Cardiac muscle cell (in vitro differentiated cells and primary cell): ENCODE data around the gene SLC1A1. TPM values are rescaled to one million over a fixed set of nuclear protein-coding genes. Genes with fewer than 3 reads are reported as not detected.

Experiments
- DNase-seq, 2 donors: peaks; one replicate each; pipeline versions ENCODE4 v3.0.0 to v3.0.0-alpha.2; 2010 to 2017; ENCODE audit warnings: low read depth in 1 of 2, low spot score in 1 of 2
- H3K27ac ChIP-seq: fragments of 200-600 bp; sonication (generic); 2 replicates; pipeline ENCODE4 v1.5.1; 2016
- H3K27me3 ChIP-seq: fragments of 200-600 bp; sonication (generic); 2 replicates; pipeline ENCODE4 v1.6.0; 2016; ENCODE audit warnings: control low read depth
- H3K36me3 ChIP-seq: fragments of 200-600 bp; sonication (generic); 2 replicates; pipeline ENCODE4 v1.5.1; 2016; ENCODE audit warnings: control low read depth
- H3K4me1 ChIP-seq: fragments of 200-600 bp; sonication (generic); 2 replicates; pipeline ENCODE4 v1.8.1; 2017; ENCODE audit warnings: low read depth, mild to moderate bottlenecking, mixed run types
- H3K4me3 ChIP-seq: fragments of 200-600 bp; sonication (generic); 2 replicates; pipeline ENCODE4 v1.5.1; 2016; ENCODE audit warnings: mild to moderate bottlenecking
- H3K9me3 ChIP-seq: fragments of 200-600 bp; sonication (generic); 2 replicates; pipeline ENCODE4 v1.5.1; 2017; ENCODE audit warnings: low read depth, mild to moderate bottlenecking, control low read depth
- CTCF ChIP-seq: IDR thresholded peaks from 2 replicates; pipeline ENCODE4 v1.5.1; 2012; ENCODE audit warnings: low read depth, mild to moderate bottlenecking, low read length
- polyA plus RNA-seq: library from polyadenylated mRNA; unstranded; fragments of >200 nt; fragmentation: Nextera tagmentation; extraction: Ambion mirVana; gene quantifications from 2 replicates; pipeline ENCODE4 v1.2.1, GENCODE V29; 2016
- total RNA-seq: library from RNA; depleted of rRNA; stranded (reverse); fragments of >200 nt; gene quantifications from 2 replicates; pipeline ENCODE4 v1.2.3, GENCODE V29; 2016

SLC1A1 gene
- total and polyA plus RNA-seq, 2 experiments from 2014 or later, result 0.57 to 2.4 TPM

GRCh38 chr9:4490705-4491625 lies 697 bp downstream of the SLC1A1 start:
- no peaks in the 10 kb centered on the region for H3K36me3 ChIP-seq
- peaks cover 29% of the 10 kb centered on the region for H3K27me3 ChIP-seq
- DNase-seq, result no peak
- H3K4me3 ChIP-seq, result peak overlapping the region; percentile 42
- H3K4me1 ChIP-seq, result peaks cover 6% of the 10 kb centered on the region
- no peak for TF ChIP-seq CTCF
- no peaks in the 10 kb centered on the region for H3K9me3 ChIP-seq
- H3K27ac ChIP-seq, result no peak overlapping the region

GRCh38 chr9:4491626-4491975 lies 1.3 kb downstream of the SLC1A1 start:
- Histone ChIP-seq H3K36me3 (no peaks in the 10 kb centered on the region), H3K27ac (no peak overlapping the region), H3K27me3 (peaks cover 29% of the 10 kb centered on the region), H3K4me1 (peaks cover 6% of the 10 kb centered on the region), H3K4me3 (no peak overlapping the region), H3K9me3 (no peaks in the 10 kb centered on the region)
- TF ChIP-seq CTCF, result no peak
- DNase-seq, result no peak

- Histone ChIP-seq H3K9me3 (no peaks in the 10 kb centered on the region), H3K4me3 (no peak overlapping the region)
Observed at GRCh38 chr9:4494332-4494731, 4.1 kb downstream of the SLC1A1 start.

GRCh38 chr9:4494806-4495205 lies 4.5 kb downstream of the SLC1A1 start:
- no peak for DNase-seq
- no peaks in the 10 kb centered on the region for H3K36me3 ChIP-seq
- peaks cover 6% of the 10 kb centered on the region for H3K4me1 ChIP-seq
- no peak for TF ChIP-seq CTCF
- no peak overlapping the region for H3K27ac ChIP-seq
- peaks cover 24% of the 10 kb centered on the region for H3K27me3 ChIP-seq
- no peaks in the 10 kb centered on the region for H3K9me3 ChIP-seq
- H3K4me3 ChIP-seq, result no peak overlapping the region

More at GRCh38 chr9:4494332-4494731, 4.1 kb downstream of the SLC1A1 start:
- no peak for DNase-seq
- no peak for TF ChIP-seq CTCF
- peaks cover 6% of the 10 kb centered on the region for H3K4me1 ChIP-seq
- H3K27me3 ChIP-seq, result peaks cover 24% of the 10 kb centered on the region
- no peak overlapping the region for H3K27ac ChIP-seq
- no peaks in the 10 kb centered on the region for H3K36me3 ChIP-seq

GRCh38 chr9:4495537-4495936 lies 5.3 kb downstream of the SLC1A1 start:
- TF ChIP-seq CTCF, result no peak
- Histone ChIP-seq H3K4me1 (peaks cover 6% of the 10 kb centered on the region), H3K4me3 (no peak overlapping the region), H3K27ac (no peak overlapping the region), H3K36me3 (no peaks in the 10 kb centered on the region), H3K27me3 (peaks cover 23% of the 10 kb centered on the region), H3K9me3 (no peaks in the 10 kb centered on the region)
- DNase-seq, result no peak
